SK-N-SH (cell line): Measurements from ENCODE around the gene SHROOM3. TPM values are rescaled to one million over a fixed set of nuclear protein-coding genes. Genes with fewer than 3 reads are reported as not detected.

Experiments used
- CTCF ChIA-PET: fragments of 300-600, 350-600 bp; formaldehyde crosslinking; extraction: SDS; loops from one replicate; lab custom pipeline; 2021; lab: Yijun Ruan, JAX
- POLR2A ChIA-PET: fragments of 350-600 bp; sonication (Branson Sonifier 250); formaldehyde crosslinking; extraction: SDS; loops from one replicate; lab custom pipeline; 2020; ENCODE audit warnings: antibody characterized with exemption, inconsistent platforms; lab: Yijun Ruan, JAX
- DNase-seq: peaks from one replicate; pipeline ENCODE4 v3.0.0; 2012
- H2AFZ ChIP-seq: fragments of 200-600 bp; sonication (generic); 2 replicates; pipeline ENCODE4 v1.8.1; 2016; ENCODE audit warnings: antibody characterized with exemption, mild to moderate bottlenecking, low read depth
- H3F3A ChIP-seq: fragments of 200-600 bp; sonication (generic); replicated peaks from 2 replicates; pipeline ENCODE3; 2016; ENCODE audit warnings: antibody characterized with exemption, mild to moderate bottlenecking; ENCODE audit not compliant: insufficient read depth
- H3K27ac ChIP-seq, 2 experiments: fragments of 200-500 bp in 1 of 2; fragments of 200-600 bp in 1 of 2; sonication (Bioruptor generic) in 1 of 2; sonication (generic), shearing (Covaris generic) in 1 of 2; 2 replicates each; pipeline versions ENCODE4 v1.5.1 to v1.6.1; 2014 to 2016; ENCODE audit warnings: low read depth in 2 of 2, inconsistent platforms in 1 of 2, low read length in 1 of 2, mild to moderate bottlenecking in 1 of 2, mixed read lengths in 1 of 2
- H3K27me3 ChIP-seq: fragments of 200-600 bp; sonication (generic), shearing (Covaris generic); 2 replicates; pipeline ENCODE4 v1.6.1; 2016; ENCODE audit warnings: mixed run types; ENCODE audit not compliant: insufficient read depth
- H3K36me3 ChIP-seq, 2 experiments: fragments of 200-500 bp in 1 of 2; fragments of 200-600 bp in 1 of 2; sonication (Bioruptor generic) in 1 of 2; sonication (generic) in 1 of 2; replicated peaks in 1 of 2; 2 replicates each; pipeline versions ENCODE3 to v1.5.1; 2014 to 2016; ENCODE audit warnings: low read length in 1 of 2, mild to moderate bottlenecking in 1 of 2; ENCODE audit not compliant: insufficient read depth in 2 of 2, control insufficient read depth in 1 of 2
- H3K4me1 ChIP-seq, 2 experiments: fragments of 200-500 bp in 1 of 2; fragments of 200-600 bp in 1 of 2; sonication (Bioruptor generic) in 1 of 2; sonication (generic), shearing (Covaris generic) in 1 of 2; 2 replicates each; pipeline versions ENCODE4 v1.5.1 to v1.6.1; 2014 to 2016; ENCODE audit warnings: low read depth in 1 of 2, low read length in 1 of 2, mixed run types in 1 of 2; ENCODE audit not compliant: insufficient read depth in 2 of 2, control insufficient read depth in 1 of 2
- H3K4me2 ChIP-seq: fragments of 200-600 bp; sonication (generic), shearing (Covaris generic); 2 replicates; pipeline ENCODE4 v1.6.1; 2017; ENCODE audit warnings: mixed run types
- H3K4me3 ChIP-seq, 2 experiments: fragments of 200-500 bp in 1 of 2; fragments of 200-600 bp in 1 of 2; sonication (Bioruptor generic) in 1 of 2; sonication (generic), shearing (Covaris generic) in 1 of 2; 2 replicates each; pipeline versions ENCODE4 v1.5.1 to v1.8.1; 2014 to 2016; ENCODE audit warnings: low read depth in 2 of 2, inconsistent platforms in 1 of 2, low read length in 1 of 2, mild to moderate bottlenecking in 1 of 2, mixed read lengths in 1 of 2, moderate library complexity in 1 of 2
- H3K79me2 ChIP-seq: fragments of 200-600 bp; sonication (generic); 2 replicates; pipeline ENCODE4 v1.8.1; 2017; ENCODE audit warnings: mild to moderate bottlenecking; ENCODE audit not compliant: insufficient read depth
- H3K9ac ChIP-seq: fragments of 200-600 bp; sonication (generic); 2 replicates; pipeline ENCODE4 v1.6.1; 2017; ENCODE audit warnings: mixed run types
- H3K9me2 ChIP-seq: fragments of 200-600 bp; sonication (generic); 2 replicates; pipeline ENCODE4 v1.6.1; 2017; ENCODE audit warnings: mixed run types
- H3K9me3 ChIP-seq: fragments of 200-600 bp; sonication (generic); 2 replicates; pipeline ENCODE4 v1.6.1; 2017; ENCODE audit warnings: mixed run types, mild to moderate bottlenecking, moderate library complexity
- H4K20me1 ChIP-seq: fragments of 200-600 bp; sonication (generic); 2 replicates; pipeline ENCODE4 v1.6.1; 2017; ENCODE audit warnings: mild to moderate bottlenecking, mixed run types; ENCODE audit not compliant: insufficient read depth
- EZH2phosphoT487 ChIP-seq: fragments of 200-600 bp; sonication (generic); IDR thresholded peaks from 2 replicates; pipeline ENCODE4 v1.6.1; 2017; ENCODE audit warnings: low read depth, mixed run types, mild to moderate bottlenecking, antibody characterized with exemption, moderate library complexity, borderline replicate concordance
- FOSL2 ChIP-seq: IDR thresholded peaks from 2 replicates; pipeline ENCODE4 v1.4.0; 2012; ENCODE audit warnings: low read depth, mild to moderate bottlenecking, moderate library complexity, borderline replicate concordance
- FOXJ3 ChIP-seq: sonication (generic); formaldehyde crosslinking; IDR thresholded peaks from 2 replicates; pipeline ENCODE4 v1.5.1; 2020; ENCODE audit warnings: mild to moderate bottlenecking, missing genetic modification reagents
- GABPA ChIP-seq: IDR thresholded peaks from 2 replicates; pipeline ENCODE4 v1.4.0; 2012; ENCODE audit warnings: low read depth, mild to moderate bottlenecking
- MAX ChIP-seq: IDR thresholded peaks from 2 replicates; pipeline ENCODE4 v1.4.0; 2012; ENCODE audit warnings: low read depth
- MEF2A ChIP-seq: IDR thresholded peaks from 2 replicates; pipeline ENCODE4 v1.4.0; 2012; ENCODE audit warnings: low read depth, borderline replicate concordance
- NRF1 ChIP-seq: IDR thresholded peaks from 2 replicates; pipeline ENCODE4 v1.6.1; 2012; ENCODE audit warnings: low read depth, mild to moderate bottlenecking, low read length
- PBX3 ChIP-seq: IDR thresholded peaks from 2 replicates; pipeline ENCODE4; 2012
- POLR2AphosphoS5 ChIP-seq: IDR thresholded peaks from 2 replicates; pipeline ENCODE4 v1.6.1; 2012; ENCODE audit warnings: low read depth, low read length
- REST ChIP-seq: IDR thresholded peaks from 2 replicates; pipeline ENCODE4 v1.6.1; 2012; ENCODE audit warnings: mild to moderate bottlenecking, low read depth, low read length, moderate library complexity
- RFX5 ChIP-seq: IDR thresholded peaks from 2 replicates; pipeline ENCODE4 v1.6.1; 2012; ENCODE audit warnings: mild to moderate bottlenecking, improper control_type of control experiment, low read length
- TAF1 ChIP-seq: IDR thresholded peaks from 2 replicates; pipeline ENCODE4 v1.6.1; 2012; ENCODE audit warnings: low read depth, mild to moderate bottlenecking, low read length, moderate library complexity, borderline replicate concordance
- TCF12 ChIP-seq: IDR thresholded peaks from 2 replicates; pipeline ENCODE4 v1.4.0; 2012
- TEAD4 ChIP-seq: IDR thresholded peaks from 2 replicates; pipeline ENCODE4 v1.4.0; 2012; ENCODE audit warnings: mild to moderate bottlenecking, borderline replicate concordance; ENCODE audit not compliant: insufficient read depth
- YY1 ChIP-seq: IDR thresholded peaks from 2 replicates; pipeline ENCODE4 v1.4.0; 2012; ENCODE audit warnings: low read depth, mild to moderate bottlenecking
- WGBS: methylation state at CpG from one replicate; pipeline ENCODE4 v1.1.6; 2017; ENCODE audit warnings: low lambda C conversion rate; 5-methylcytosine and 5-hydroxymethylcytosine counted together
- polyA plus RNA-seq, 3 experiments: library from polyadenylated mRNA; depleted of rRNA; stranded (reverse); fragments of >200 nt; gene quantifications; 2 replicates each; pipeline ENCODE4 v1.2.3, GENCODE V29; 2012
- TF ChIP-seq, protein P1 (sequence below): IDR thresholded peaks from 2 replicates; pipeline ENCODE4 v1.4.0; 2012; ENCODE audit warnings: low read depth, borderline replicate concordance

SHROOM3 gene
- polyA plus RNA-seq, 1 of the 3 experiments (the other 2 are of a cell fraction), result 4.3 TPM

GRCh38 chr4:76651616-76652015, 216.6 kb downstream of the SHROOM3 start:
- 55% methylated on average over 2 of the region's 2 CpGs for WGBS
- Histone ChIP-seq H3K9ac (no peak overlapping the region), H3K4me1 (peaks cover 0 to 12% of the 10 kb centered on the region in 2 experiments; a peak in 2 of 4 replicates), H3K36me3 (peaks cover 0 to 3% of the 10 kb centered on the region in 2 experiments), H3K9me2 (no peaks in the 10 kb centered on the region), H3F3A (peaks cover 39% of the 10 kb centered on the region), H2AFZ (no peak overlapping the region), H3K4me2 (no peak overlapping the region), H3K9me3 (no peaks in the 10 kb centered on the region), H3K79me2 (peaks cover 29% of the 10 kb centered on the region), H4K20me1 (no peaks in the 10 kb centered on the region)
- ChIA-PET POLR2A (no interaction called here), CTCF (interaction anchor here (1.2 to 1.3 kb wide), 2 partner anchors 9 to 12 kb away, joined by 4 to 6 read pairs; no protein-coding TSS in a partner anchor)
- DNase-seq, result no peak
- TF ChIP-seq REST (no peak), FOSL2 (peak; percentile 20; the same call in 1 of the 2 replicates)
- TF ChIP-seq, all 33 proteins: peak for 1
- Histone ChIP-seq H3K27ac (peak overlapping the region in 1 of 2 experiments; percentile 16; a peak in 1 of 4 replicates), H3K4me3 (no peak overlapping the region), H3K27me3 (no peaks in the 10 kb centered on the region)

- no peak overlapping the region for H3K9ac ChIP-seq
- H3K9me3 ChIP-seq, result no peaks in the 10 kb centered on the region
- no peaks in the 10 kb centered on the region for H4K20me1 ChIP-seq
- no peak overlapping the region for H3K4me2 ChIP-seq
- H3K79me2 ChIP-seq, result peaks cover 36% of the 10 kb centered on the region
- no peak for DNase-seq
- TF ChIP-seq MAX (no peak), TAF1 (no peak), MEF2A (no peak), PBX3 (no peak), NRF1 (no peak), TEAD4 (no peak), FOXJ3 (CRISPR knock-in tag) (no peak), EZH2phosphoT487 (no peak), GABPA (no peak), POLR2AphosphoS5 (no peak), TCF12 (no peak), FOSL2 (no peak), YY1 (no peak), RFX5 (no peak)
- TF ChIP-seq, protein P1, sequence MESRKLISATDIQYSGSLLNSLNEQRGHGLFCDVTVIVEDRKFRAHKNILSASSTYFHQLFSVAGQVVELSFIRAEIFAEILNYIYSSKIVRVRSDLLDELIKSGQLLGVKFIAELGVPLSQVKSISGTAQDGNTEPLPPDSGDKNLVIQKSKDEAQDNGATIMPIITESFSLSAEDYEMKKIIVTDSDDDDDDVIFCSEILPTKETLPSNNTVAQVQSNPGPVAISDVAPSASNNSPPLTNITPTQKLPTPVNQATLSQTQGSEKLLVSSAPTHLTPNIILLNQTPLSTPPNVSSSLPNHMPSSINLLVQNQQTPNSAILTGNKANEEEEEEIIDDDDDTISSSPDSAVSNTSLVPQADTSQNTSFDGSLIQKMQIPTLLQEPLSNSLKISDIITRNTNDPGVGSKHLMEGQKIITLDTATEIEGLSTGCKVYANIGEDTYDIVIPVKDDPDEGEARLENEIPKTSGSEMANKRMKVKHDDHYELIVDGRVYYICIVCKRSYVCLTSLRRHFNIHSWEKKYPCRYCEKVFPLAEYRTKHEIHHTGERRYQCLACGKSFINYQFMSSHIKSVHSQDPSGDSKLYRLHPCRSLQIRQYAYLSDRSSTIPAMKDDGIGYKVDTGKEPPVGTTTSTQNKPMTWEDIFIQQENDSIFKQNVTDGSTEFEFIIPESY, result no peak
- peaks cover 0 to 3% of the 10 kb centered on the region in 2 experiments for H3K36me3 ChIP-seq
- H3K4me3 ChIP-seq, result no peak overlapping the region
- H3K9me2 ChIP-seq, result no peaks in the 10 kb centered on the region
- ChIA-PET CTCF (interaction anchor here (1.2 to 1.3 kb wide), 2 partner anchors 10 to 13 kb away, joined by 4 to 6 read pairs; no protein-coding TSS in a partner anchor), POLR2A (no interaction called here)
- no peaks in the 10 kb centered on the region for H3K27me3 ChIP-seq
- peaks cover under 1 to 14% of the 10 kb centered on the region in 2 experiments; a peak in 2 of 4 replicates for H3K4me1 ChIP-seq
- H2AFZ ChIP-seq, result no peak overlapping the region
- H3K27ac ChIP-seq, result no peak overlapping the region
- peaks cover 39% of the 10 kb centered on the region for H3F3A ChIP-seq
- WGBS, result 100% methylated on average over 1 of the region's 1 CpG
These were observed 217.4 kb downstream of the SHROOM3 start for GRCh38 chr4:76652389-76652788.
